Cardiac muscle cell (in vitro differentiated cells and primary cell): ENCODE results near the gene MICU1. TPM values are rescaled to one million over a fixed set of nuclear protein-coding genes. Genes with fewer than 3 reads are reported as not detected.
"Not testable (repeated sequence)": the region's sequence is repeated elsewhere in the genome, so short reads cannot be mapped to it uniquely, and the experiment has no call there.

Source experiments
- DNase-seq, 2 donors: peaks; one replicate each; pipeline versions ENCODE4 v3.0.0 to v3.0.0-alpha.2; 2010 to 2017; ENCODE audit warnings: low read depth in 1 of 2, low spot score in 1 of 2
- H3K27ac ChIP-seq: fragments of 200-600 bp; sonication (generic); 2 replicates; pipeline ENCODE4 v1.5.1; 2016
- H3K27me3 ChIP-seq: fragments of 200-600 bp; sonication (generic); 2 replicates; pipeline ENCODE4 v1.6.0; 2016; ENCODE audit warnings: control low read depth
- H3K36me3 ChIP-seq: fragments of 200-600 bp; sonication (generic); 2 replicates; pipeline ENCODE4 v1.5.1; 2016; ENCODE audit warnings: control low read depth
- H3K4me1 ChIP-seq: fragments of 200-600 bp; sonication (generic); 2 replicates; pipeline ENCODE4 v1.8.1; 2017; ENCODE audit warnings: low read depth, mild to moderate bottlenecking, mixed run types
- H3K4me3 ChIP-seq: fragments of 200-600 bp; sonication (generic); 2 replicates; pipeline ENCODE4 v1.5.1; 2016; ENCODE audit warnings: mild to moderate bottlenecking
- H3K9me3 ChIP-seq: fragments of 200-600 bp; sonication (generic); 2 replicates; pipeline ENCODE4 v1.5.1; 2017; ENCODE audit warnings: low read depth, mild to moderate bottlenecking, control low read depth
- polyA plus RNA-seq: library from polyadenylated mRNA; unstranded; fragments of >200 nt; fragmentation: Nextera tagmentation; extraction: Ambion mirVana; gene quantifications from 2 replicates; pipeline ENCODE4 v1.2.1, GENCODE V29; 2016
- total RNA-seq: library from RNA; depleted of rRNA; stranded (reverse); fragments of >200 nt; gene quantifications from 2 replicates; pipeline ENCODE4 v1.2.3, GENCODE V29; 2016
- TF ChIP-seq, protein P1 (sequence below): IDR thresholded peaks from 2 replicates; pipeline ENCODE4 v1.5.1; 2012; ENCODE audit warnings: low read depth, mild to moderate bottlenecking, low read length

MICU1 gene
- total and polyA plus RNA-seq, 2 experiments from 2014 or later, result 48.3 to 53.2 TPM

DNA sequence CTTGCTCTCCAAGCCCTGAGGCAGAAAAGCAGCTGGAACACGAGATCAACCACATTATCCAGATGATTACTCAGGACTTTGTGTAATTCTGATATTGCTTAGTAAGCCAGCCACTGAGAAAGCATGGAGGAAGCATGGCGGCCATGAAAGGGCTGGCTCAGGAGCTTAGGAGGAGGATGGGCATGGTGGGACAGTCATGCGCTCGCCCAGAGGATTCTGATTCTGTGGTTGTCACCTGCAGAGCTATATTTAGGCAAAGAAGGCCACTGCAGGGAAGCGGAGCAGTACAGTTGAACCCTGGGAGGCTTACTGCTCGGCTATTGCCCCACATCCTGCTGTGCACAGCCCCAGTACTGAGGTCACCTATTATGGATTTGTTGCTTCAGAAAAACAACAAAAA, 142.4 kb downstream of the MICU1 start:
- Histone ChIP-seq H3K36me3 (no peaks in the 10 kb centered on the region), H3K9me3 (no peaks in the 10 kb centered on the region), H3K4me1 (peaks cover 5% of the 10 kb centered on the region), H3K27ac (no peak overlapping the region), H3K4me3 (no peak overlapping the region), H3K27me3 (no peaks in the 10 kb centered on the region)
- TF ChIP-seq, protein P1, sequence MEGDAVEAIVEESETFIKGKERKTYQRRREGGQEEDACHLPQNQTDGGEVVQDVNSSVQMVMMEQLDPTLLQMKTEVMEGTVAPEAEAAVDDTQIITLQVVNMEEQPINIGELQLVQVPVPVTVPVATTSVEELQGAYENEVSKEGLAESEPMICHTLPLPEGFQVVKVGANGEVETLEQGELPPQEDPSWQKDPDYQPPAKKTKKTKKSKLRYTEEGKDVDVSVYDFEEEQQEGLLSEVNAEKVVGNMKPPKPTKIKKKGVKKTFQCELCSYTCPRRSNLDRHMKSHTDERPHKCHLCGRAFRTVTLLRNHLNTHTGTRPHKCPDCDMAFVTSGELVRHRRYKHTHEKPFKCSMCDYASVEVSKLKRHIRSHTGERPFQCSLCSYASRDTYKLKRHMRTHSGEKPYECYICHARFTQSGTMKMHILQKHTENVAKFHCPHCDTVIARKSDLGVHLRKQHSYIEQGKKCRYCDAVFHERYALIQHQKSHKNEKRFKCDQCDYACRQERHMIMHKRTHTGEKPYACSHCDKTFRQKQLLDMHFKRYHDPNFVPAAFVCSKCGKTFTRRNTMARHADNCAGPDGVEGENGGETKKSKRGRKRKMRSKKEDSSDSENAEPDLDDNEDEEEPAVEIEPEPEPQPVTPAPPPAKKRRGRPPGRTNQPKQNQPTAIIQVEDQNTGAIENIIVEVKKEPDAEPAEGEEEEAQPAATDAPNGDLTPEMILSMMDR, result no peak
- DNase-seq, result no peak

DNA sequence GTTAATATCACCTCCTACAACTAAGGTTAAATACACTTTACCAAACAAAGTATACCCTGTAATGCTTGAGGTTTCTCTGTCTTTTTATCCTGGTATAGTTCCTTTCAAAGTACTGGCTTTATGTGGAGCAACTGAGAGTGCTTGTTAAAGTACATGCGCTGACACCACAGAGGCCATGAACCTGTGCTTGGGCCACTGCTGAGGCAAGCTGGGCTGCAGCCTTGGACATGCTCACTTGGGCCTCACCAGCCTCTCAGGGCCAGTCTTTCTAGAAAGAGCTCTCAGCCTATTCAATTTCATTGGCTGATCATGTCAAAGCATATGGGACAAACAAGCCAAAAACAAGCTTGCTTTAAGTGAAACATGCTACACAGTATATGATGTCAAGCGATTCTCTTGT, 145.0 kb downstream of the MICU1 start:
- Histone ChIP-seq H3K36me3 (no peaks in the 10 kb centered on the region), H3K4me1 (peaks cover 5% of the 10 kb centered on the region), H3K27me3 (no peaks in the 10 kb centered on the region), H3K4me3 (no peak overlapping the region), H3K9me3 (no peaks in the 10 kb centered on the region), H3K27ac (no peak overlapping the region)
- TF ChIP-seq, protein P1, result no peak
- no peak for DNase-seq

DNA sequence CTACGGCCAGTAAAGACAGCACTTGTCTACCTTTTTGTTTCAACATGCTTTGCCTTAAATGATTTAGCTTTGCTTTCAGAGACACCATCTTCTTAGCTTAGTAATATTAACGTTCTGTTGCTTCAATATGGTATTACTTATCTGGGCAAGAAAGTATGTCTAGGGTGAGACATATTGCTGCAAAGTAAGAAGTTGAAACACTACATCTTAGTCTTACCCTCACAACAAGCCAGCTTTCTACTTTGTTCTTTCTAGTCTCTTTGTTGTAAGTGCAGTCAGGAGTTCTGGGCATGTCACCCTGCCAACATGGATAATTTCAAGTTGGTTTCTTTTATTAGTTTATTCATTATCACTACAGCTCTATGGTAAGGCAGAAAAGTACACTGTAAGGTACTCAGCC, 148.4 kb downstream of the MICU1 start:
- H3K9me3 ChIP-seq, result no peaks in the 10 kb centered on the region
- no peaks in the 10 kb centered on the region for H3K27me3 ChIP-seq
- no peak overlapping the region for H3K4me3 ChIP-seq
- no peak for DNase-seq
- H3K27ac ChIP-seq, result no peak overlapping the region
- TF ChIP-seq, protein P1, result no peak
- no peaks in the 10 kb centered on the region for H3K36me3 ChIP-seq
- H3K4me1 ChIP-seq, result peaks cover 7% of the 10 kb centered on the region

DNA sequence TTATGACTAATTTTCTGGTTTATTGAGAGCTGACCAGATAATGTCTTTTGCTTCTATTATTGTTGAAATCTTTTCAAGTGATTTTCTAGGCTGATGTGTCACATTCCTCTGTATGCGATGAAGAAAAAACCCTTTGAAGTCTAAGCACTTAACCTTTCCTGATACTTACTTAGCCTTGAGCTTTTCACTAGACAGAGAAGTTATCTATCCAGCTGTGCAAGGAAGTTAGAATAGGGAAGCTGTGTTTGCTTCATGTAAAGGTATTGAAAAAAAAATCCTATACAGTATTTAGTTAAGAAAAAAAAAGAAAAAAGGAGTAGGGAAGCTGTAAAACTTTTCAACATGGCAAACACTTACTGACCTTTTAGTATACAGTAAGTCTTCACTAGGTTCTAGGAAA, 153.6 kb downstream of the MICU1 start:
- peak overlapping the region; percentile 10 for H3K27ac ChIP-seq
- TF ChIP-seq, protein P1, result no peak
- H3K4me3 ChIP-seq, result no peak overlapping the region
- DNase-seq, result no peak
- H3K36me3 ChIP-seq, result no peaks in the 10 kb centered on the region
- H3K4me1 ChIP-seq, result peaks cover 7% of the 10 kb centered on the region
- H3K27me3 ChIP-seq, result no peaks in the 10 kb centered on the region
- no peaks in the 10 kb centered on the region for H3K9me3 ChIP-seq

DNA sequence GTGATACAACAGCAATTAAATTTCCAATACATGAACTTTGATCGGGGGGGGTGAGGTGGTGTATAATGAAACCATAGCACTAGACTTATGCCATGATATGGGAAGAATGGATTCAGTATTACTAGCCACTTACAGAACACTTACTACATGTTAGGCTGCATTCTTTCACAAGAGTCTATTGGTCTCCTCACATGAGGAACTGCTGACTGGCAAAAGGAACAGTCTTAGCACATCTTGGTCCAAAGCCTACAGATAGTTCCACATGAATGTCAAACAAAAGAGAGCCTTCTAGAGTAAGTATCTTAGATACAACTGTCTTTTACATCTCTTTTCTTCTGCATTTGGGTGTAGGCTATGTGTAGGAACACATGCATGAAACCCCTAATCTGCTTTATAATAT, 155.2 kb downstream of the MICU1 start:
- DNase-seq, result no peak
- H3K27me3 ChIP-seq, result no peaks in the 10 kb centered on the region
- peaks cover 11% of the 10 kb centered on the region for H3K4me1 ChIP-seq
- no peak overlapping the region for H3K4me3 ChIP-seq
- no peaks in the 10 kb centered on the region for H3K36me3 ChIP-seq
- no peak overlapping the region for H3K27ac ChIP-seq
- H3K9me3 ChIP-seq, result no peaks in the 10 kb centered on the region
- TF ChIP-seq, protein P1, result no peak

DNA sequence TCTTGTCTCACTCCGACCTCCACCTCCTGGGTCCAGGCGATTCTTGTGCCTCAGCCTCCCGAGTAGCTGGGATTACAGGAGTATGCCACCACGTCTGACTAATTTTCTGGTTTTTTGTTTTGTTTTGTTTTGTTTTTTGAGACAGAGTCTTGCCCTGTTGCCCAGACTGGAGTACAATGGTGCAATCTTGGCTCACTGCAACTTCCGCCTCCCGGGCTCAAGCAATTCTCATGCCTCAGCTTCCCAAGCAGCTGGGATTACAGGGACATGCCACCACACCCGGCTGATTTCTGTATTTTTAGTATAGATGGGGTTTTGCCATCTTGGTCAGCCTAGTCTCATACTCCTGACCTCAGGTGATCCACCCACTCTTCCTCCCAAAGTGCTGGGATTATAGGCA, 158.8 kb downstream of the MICU1 start:
- DNase-seq, H3K4me1 ChIP-seq, H3K9me3 ChIP-seq, H3K27me3 ChIP-seq, H3K36me3 ChIP-seq, H3K27ac ChIP-seq, H3K4me3 ChIP-seq: not testable (repeated sequence)
